K562 (cell line): Measurements from ENCODE around the gene IL11. TPM values are rescaled to one million over a fixed set of nuclear protein-coding genes. Genes with fewer than 3 reads are reported as not detected.

ENCODE experiments used
- CBX5 ChIP-seq: IDR thresholded peaks from 2 replicates; pipeline ENCODE4 v1.6.1; 2014; ENCODE audit warnings: low read depth, borderline replicate concordance
- GATAD2B ChIP-seq: fragments of 450-650 bp; IDR thresholded peaks from 2 replicates; pipeline ENCODE4 v1.6.1; 2017; ENCODE audit warnings: mild to moderate bottlenecking, borderline replicate concordance
- HES1 ChIP-seq: fragments of 450-650 bp; IDR thresholded peaks from 2 replicates; pipeline ENCODE4 v1.6.1; 2016; ENCODE audit warnings: low read depth, mild to moderate bottlenecking, moderate library complexity
- HSF4 ChIP-seq: fragments of 250-450 bp; sonication (Bioruptor Pico); IDR thresholded peaks from 2 replicates; pipeline ENCODE4 v2.1.2; 2022; ENCODE audit warnings: mild to moderate bottlenecking, moderate library complexity, borderline replicate concordance
- MCM5 ChIP-seq: fragments of 450-650 bp; IDR thresholded peaks from 2 replicates; pipeline ENCODE4 v1.6.1; 2016; ENCODE audit warnings: low read depth
- POLR2AphosphoS5 ChIP-seq: IDR thresholded peaks from 2 replicates; pipeline ENCODE4 v1.6.1; 2011; ENCODE audit warnings: mild to moderate bottlenecking, low read depth, low read length, moderate library complexity; ENCODE audit not compliant: control insufficient read depth, insufficient read depth
- SMAD1 ChIP-seq: fragments of 150-350 bp; IDR thresholded peaks from 2 replicates; pipeline ENCODE4 v1.6.1; 2014; ENCODE audit warnings: low read length, low read depth; ENCODE audit not compliant: partially characterized antibody
- TAF1 ChIP-seq: IDR thresholded peaks from 2 replicates; pipeline ENCODE4 v1.6.1; 2011; ENCODE audit warnings: mild to moderate bottlenecking, low read length, moderate library complexity; ENCODE audit not compliant: insufficient read depth, control insufficient read depth, severe bottlenecking; ENCODE audit errors: extremely low read depth
- ZC3H11A ChIP-seq: IDR thresholded peaks from 2 replicates; pipeline ENCODE4 v1.6.1; 2012; ENCODE audit warnings: low read depth, low read length, improper control_type of control experiment
- ZNF274 ChIP-seq: IDR thresholded peaks from 2 replicates; pipeline ENCODE4 v1.6.1; 2011; ENCODE audit warnings: low read depth, mild to moderate bottlenecking, low read length, moderate library complexity, borderline replicate concordance
- ZNF583 ChIP-seq: fragments of 250-450 bp; sonication (Bioruptor Pico); IDR thresholded peaks from 2 replicates; pipeline ENCODE4 v1.4.0; 2020
- polyA plus RNA-seq, 8 experiments: library from polyadenylated mRNA; depleted of rRNA in 4 of 8; stranded (reverse) in 5 of 8; unstranded in 3 of 8; fragments of >200 nt; fragmentation: Nextera tagmentation in 2 of 8; fragmentation: Illumina TruSeq in 1 of 8; extraction: Ambion mirVana in 2 of 8; extraction: Trizol in 1 of 8; gene quantifications; 2 replicates each; pipeline versions ENCODE4 v1.2.1 to v1.2.3, GENCODE V29; 2011 to 2014; ENCODE audit warnings: inconsistent platforms in 1 of 8, missing spikeins in 1 of 8
- total RNA-seq, 7 experiments: library from RNA; depleted of rRNA in 6 of 7; stranded (reverse); fragments of >200 nt in 6 of 7; fragmentation: Illumina TruSeq in 2 of 7; extraction: Trizol in 2 of 7; gene quantifications; 2 replicates each; pipeline versions ENCODE4 v1.2.1 to v1.2.3, GENCODE V29; 2011 to 2021; ENCODE audit warnings: low replicate concordance in 1 of 7
- TF ChIP-seq, protein P1 (sequence below): fragments of 450-650 bp; IDR thresholded peaks from 2 replicates; pipeline ENCODE4 v1.6.1; 2016; ENCODE audit warnings: mild to moderate bottlenecking, moderate library complexity
- TF ChIP-seq, protein P2 (sequence below): fragments of 250-450 bp; sonication (Bioruptor Pico); IDR thresholded peaks from 2 replicates; pipeline ENCODE4 v1.8.0; 2022; ENCODE audit warnings: moderate library complexity, mild to moderate bottlenecking, inconsistent platforms
- TF ChIP-seq, protein P3 (sequence below): sonication (generic); formaldehyde crosslinking; IDR thresholded peaks from 2 replicates; pipeline ENCODE4 v1.8.0; 2022; ENCODE audit warnings: mild to moderate bottlenecking, missing genetic modification reagents

IL11 gene
- total and polyA plus RNA-seq, 9 of the 15 experiments (the other 6 are each of a cell fraction or from before 2014, with no cell fraction given), result 0.04 to 0.42 (median 0.06) TPM; not detected in 6

DNA sequence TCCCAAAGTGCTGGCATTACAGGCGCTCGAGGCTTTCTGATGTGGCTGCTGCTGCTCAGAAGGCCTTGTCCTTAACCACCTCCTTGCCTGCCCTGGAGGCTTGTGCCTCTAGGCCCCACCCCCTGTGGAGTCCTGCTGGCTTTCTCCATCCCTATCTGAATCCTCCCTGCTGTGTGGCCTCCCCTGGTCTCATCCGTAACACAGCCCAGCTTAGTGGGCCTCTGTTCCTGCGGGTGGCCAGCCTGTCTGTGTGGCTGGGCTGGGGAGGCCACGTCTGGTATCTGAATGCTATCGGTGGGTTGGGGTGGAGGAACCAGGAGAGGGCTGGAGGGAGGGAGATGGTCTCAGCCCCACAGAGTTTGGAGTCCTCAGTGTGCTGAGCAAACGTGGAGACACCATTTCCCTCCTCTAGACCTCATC lies 20.2 kb upstream of the IL11 start (continued):
- TF ChIP-seq, protein P1, sequence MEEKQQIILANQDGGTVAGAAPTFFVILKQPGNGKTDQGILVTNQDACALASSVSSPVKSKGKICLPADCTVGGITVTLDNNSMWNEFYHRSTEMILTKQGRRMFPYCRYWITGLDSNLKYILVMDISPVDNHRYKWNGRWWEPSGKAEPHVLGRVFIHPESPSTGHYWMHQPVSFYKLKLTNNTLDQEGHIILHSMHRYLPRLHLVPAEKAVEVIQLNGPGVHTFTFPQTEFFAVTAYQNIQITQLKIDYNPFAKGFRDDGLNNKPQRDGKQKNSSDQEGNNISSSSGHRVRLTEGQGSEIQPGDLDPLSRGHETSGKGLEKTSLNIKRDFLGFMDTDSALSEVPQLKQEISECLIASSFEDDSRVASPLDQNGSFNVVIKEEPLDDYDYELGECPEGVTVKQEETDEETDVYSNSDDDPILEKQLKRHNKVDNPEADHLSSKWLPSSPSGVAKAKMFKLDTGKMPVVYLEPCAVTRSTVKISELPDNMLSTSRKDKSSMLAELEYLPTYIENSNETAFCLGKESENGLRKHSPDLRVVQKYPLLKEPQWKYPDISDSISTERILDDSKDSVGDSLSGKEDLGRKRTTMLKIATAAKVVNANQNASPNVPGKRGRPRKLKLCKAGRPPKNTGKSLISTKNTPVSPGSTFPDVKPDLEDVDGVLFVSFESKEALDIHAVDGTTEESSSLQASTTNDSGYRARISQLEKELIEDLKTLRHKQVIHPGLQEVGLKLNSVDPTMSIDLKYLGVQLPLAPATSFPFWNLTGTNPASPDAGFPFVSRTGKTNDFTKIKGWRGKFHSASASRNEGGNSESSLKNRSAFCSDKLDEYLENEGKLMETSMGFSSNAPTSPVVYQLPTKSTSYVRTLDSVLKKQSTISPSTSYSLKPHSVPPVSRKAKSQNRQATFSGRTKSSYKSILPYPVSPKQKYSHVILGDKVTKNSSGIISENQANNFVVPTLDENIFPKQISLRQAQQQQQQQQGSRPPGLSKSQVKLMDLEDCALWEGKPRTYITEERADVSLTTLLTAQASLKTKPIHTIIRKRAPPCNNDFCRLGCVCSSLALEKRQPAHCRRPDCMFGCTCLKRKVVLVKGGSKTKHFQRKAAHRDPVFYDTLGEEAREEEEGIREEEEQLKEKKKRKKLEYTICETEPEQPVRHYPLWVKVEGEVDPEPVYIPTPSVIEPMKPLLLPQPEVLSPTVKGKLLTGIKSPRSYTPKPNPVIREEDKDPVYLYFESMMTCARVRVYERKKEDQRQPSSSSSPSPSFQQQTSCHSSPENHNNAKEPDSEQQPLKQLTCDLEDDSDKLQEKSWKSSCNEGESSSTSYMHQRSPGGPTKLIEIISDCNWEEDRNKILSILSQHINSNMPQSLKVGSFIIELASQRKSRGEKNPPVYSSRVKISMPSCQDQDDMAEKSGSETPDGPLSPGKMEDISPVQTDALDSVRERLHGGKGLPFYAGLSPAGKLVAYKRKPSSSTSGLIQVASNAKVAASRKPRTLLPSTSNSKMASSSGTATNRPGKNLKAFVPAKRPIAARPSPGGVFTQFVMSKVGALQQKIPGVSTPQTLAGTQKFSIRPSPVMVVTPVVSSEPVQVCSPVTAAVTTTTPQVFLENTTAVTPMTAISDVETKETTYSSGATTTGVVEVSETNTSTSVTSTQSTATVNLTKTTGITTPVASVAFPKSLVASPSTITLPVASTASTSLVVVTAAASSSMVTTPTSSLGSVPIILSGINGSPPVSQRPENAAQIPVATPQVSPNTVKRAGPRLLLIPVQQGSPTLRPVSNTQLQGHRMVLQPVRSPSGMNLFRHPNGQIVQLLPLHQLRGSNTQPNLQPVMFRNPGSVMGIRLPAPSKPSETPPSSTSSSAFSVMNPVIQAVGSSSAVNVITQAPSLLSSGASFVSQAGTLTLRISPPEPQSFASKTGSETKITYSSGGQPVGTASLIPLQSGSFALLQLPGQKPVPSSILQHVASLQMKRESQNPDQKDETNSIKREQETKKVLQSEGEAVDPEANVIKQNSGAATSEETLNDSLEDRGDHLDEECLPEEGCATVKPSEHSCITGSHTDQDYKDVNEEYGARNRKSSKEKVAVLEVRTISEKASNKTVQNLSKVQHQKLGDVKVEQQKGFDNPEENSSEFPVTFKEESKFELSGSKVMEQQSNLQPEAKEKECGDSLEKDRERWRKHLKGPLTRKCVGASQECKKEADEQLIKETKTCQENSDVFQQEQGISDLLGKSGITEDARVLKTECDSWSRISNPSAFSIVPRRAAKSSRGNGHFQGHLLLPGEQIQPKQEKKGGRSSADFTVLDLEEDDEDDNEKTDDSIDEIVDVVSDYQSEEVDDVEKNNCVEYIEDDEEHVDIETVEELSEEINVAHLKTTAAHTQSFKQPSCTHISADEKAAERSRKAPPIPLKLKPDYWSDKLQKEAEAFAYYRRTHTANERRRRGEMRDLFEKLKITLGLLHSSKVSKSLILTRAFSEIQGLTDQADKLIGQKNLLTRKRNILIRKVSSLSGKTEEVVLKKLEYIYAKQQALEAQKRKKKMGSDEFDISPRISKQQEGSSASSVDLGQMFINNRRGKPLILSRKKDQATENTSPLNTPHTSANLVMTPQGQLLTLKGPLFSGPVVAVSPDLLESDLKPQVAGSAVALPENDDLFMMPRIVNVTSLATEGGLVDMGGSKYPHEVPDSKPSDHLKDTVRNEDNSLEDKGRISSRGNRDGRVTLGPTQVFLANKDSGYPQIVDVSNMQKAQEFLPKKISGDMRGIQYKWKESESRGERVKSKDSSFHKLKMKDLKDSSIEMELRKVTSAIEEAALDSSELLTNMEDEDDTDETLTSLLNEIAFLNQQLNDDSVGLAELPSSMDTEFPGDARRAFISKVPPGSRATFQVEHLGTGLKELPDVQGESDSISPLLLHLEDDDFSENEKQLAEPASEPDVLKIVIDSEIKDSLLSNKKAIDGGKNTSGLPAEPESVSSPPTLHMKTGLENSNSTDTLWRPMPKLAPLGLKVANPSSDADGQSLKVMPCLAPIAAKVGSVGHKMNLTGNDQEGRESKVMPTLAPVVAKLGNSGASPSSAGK, result no peak
- TF ChIP-seq CBX5 (no peak), POLR2AphosphoS5 (peak; percentile 44; the same call in 1 of the 2 replicates), SMAD1 (no peak), TAF1 (peak; percentile 27), ZNF583 (CRISPR knock-in tag) (no peak), HSF4 (no peak), ZC3H11A (no peak), ZNF274 (no peak), HES1 (no peak), MCM5 (no peak), GATAD2B (no peak)
- TF ChIP-seq, protein P2, sequence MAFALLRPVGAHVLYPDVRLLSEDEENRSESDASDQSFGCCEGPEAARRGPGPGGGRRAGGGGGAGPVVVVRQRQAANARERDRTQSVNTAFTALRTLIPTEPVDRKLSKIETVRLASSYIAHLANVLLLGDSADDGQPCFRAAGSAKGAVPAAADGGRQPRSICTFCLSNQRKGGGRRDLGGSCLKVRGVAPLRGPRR (CRISPR knock-in tag), result no peak
- TF ChIP-seq, protein P3, sequence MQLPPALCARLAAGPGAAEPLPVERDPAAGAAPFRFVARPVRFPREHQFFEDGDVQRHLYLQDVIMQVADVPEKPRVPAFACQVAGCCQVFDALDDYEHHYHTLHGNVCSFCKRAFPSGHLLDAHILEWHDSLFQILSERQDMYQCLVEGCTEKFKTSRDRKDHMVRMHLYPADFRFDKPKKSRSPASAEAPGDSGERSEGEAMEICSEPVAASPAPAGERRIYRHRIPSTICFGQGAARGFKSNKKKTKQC (CRISPR knock-in tag), result no peak
